GM18519 (cell line): ENCODE measurements around the gene CCNY.
"Not testable (repeated sequence)": the region's sequence is repeated elsewhere in the genome, so short reads cannot be mapped to it uniquely, and the experiment has no call there.

Experiments used
- ATAC-seq: cut with Tn5 transposase; IDR thresholded peaks from one replicate; pipeline ENCODE4 v1.9.1; 2021; ENCODE audit warnings: mild to moderate bottlenecking, moderate library complexity; ENCODE audit not compliant: unreplicated experiment, low FRiP score

The CCNY gene

DNA sequence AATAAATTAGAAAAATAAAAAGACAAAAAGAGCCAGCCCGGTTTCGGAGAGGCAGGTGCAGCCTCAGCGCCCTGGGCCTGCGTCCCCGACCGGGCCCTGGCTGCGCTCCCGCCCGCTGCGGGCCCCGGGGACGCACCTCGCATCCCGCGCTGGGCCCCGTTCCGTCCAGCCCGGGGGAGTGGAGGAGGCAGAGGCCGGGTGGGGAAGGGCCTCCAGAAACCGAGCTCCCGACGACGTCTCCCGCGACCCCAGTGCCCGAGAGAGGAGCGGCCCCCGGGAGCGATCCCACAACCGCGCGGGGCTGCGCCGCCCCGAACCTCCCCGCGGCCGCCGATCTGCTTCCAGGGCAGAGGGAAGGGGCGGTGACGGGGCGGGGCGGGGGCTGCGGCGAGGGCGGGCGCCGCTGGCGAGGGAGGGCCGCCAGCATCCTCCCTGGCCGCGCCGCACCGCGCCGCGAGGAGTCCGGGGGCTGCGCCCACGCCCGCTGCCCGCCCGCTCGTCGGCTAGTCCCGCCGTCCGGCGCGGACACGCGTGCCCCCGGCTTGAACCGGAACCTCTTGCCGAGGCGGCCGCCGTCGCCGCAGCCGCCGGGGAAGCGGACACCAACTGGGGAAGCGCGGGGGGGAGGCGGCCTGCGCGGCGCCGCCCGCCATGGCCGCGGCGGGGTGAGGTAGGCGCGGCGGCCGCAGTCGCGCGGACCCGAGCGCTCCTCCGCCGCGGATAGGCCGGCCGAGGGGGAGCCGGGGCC is at the start of gene CCNY:
CCNY (plus strand) TSS at position 426 of the 748 bp plus-strand sequence. CDS start 545 bp downstream, outside the sequence.
- ATAC-seq: peak; percentile 37

DNA sequence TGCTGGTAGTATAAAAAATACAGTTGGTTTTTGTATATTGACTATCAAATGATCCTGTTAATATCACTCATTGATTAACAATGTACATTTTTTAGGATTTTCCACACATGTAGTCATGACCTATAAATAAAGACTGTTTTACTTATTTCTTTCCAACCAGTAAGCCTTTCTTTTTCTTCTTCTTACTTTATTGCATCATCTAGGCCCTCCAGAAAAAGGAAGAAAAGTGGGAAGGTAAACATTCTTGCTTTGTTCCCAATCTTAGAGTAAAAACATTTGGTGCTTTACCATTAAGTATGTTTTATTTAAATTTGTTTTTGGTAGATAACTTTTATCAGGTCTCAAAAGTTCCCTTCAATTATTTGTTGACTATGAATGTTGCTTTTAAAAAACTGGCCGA is 47.1 kb upstream of the CCNY start:
- ATAC-seq: no peak

DNA sequence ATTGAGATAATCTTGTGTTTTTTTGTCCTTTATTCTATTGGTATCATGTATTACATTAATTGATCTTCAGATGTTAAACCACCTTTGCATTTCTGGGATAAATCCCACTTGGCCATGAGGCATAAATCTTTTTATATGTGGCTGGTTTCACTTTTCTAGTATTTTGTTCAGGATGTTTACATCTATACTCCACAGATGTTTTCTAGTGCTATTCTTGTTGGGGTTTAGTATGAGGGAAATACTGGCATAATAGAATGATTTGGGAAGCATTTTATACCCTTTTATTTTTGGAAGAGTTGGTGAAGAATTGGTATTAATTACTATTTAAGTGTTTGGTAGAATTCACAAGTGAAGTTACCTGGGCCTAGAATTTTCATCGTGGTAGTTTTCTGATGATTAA is 41.8 kb upstream of the CCNY start:
- ATAC-seq: no peak

DNA sequence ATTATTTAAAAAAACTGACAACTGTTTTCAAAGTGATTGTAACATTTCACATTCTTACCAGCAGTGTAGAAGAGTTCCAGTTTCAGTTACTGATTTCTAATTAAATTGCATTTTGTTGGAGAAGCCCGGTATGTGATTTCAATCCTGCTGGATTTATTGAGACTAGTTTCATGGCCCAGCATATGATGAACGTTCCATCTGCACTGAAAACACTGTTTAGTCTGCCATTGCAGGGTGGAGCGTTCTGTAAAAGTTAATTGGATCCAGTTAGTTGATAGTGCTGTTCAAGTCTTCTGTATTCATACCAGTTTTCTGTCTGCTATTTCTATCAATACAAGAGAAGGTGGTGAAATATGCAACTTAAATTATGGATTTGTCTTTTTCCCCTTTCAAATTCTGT is 37.3 kb upstream of the CCNY start:
- no peak for ATAC-seq

DNA sequence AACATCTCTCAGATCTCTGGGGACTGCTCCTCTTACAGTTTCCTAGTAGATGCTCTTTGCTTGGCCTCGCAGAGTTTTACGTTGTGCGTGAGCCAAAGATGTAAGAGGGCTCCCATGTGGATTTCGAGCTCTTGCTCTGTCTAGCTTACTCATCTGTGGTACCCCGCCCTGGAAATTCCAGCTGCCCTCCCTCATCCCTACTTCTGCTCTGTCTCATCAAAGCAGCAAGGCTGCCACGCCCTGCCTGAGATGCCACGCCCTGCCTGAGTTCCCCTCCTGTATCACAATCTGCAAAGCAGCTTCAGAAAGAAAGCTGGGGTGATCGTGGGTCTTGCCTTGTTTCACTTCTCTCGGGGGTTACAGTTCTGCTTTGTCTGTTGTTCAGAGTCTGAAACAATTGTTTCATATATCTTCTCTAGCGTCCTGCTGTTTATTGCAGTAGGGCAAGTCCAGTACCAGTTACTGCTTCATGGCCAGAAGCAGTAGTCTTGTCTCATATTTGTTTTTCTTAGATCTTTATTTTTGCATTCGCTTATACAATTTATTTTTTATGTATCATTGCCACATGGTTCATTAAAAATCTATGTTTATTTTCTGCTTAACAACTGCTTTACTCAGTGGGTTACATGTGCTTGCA is 36.1 kb upstream of the CCNY start:
- peak; percentile 95 for ATAC-seq

DNA sequence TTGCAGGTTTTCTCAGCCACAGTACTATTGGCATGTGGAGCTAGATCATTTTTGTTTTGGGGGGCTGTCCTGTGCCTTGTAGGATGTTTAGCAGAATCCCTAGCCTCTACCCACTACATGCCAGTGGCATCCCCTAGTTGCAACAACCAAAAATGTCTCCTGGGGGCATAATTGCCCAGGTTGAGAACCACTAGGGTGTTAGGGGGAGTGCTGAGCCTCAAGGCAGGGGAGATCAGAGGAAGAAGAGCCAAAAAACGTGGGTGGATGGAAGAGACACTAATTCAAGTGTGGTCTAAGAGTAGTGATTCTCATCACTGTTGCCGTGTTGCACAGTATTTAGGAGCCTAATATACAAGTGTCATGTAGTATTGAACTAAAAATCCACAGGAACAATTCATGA is 31.7 kb upstream of the CCNY start:
- no peak for ATAC-seq

DNA sequence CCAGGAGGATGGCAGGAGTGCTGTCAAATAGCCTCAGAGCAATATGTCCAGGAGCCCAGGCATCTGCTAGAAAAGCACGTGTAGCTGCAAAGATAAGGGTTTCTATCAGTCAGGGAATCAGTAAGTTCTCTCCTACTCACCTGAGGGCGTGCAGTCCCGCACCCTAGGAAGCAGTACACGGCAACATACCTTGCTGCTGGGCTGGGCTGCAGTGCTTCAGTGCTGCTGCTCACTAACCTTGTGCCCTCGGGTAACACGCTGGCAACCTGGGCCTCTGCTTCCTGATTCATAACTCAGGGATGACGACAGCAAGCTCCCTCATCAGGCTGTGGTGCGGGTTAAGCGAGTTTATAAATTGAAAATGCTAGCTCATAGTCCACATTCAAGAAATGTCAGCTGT is 29.5 kb upstream of the CCNY start:
- no peak for ATAC-seq

DNA sequence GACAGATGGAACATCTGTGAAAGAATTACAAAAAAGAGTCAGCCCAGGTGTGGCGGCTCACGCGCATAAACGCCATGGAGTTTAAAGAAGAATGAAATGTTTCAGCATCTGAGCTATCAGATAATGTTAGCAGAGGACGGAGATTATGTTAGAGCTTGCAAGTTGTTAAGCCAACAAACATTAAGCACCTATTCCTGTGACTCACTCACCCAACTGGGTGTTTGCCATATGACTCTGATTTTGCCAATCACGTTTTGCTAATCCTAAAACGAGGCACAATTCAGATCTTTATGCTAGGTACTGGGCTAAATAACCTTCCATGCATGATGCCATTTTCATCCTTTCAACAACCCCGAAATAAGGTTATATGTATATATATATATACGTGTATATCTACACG is 29.0 kb upstream of the CCNY start:
- no peak for ATAC-seq

DNA sequence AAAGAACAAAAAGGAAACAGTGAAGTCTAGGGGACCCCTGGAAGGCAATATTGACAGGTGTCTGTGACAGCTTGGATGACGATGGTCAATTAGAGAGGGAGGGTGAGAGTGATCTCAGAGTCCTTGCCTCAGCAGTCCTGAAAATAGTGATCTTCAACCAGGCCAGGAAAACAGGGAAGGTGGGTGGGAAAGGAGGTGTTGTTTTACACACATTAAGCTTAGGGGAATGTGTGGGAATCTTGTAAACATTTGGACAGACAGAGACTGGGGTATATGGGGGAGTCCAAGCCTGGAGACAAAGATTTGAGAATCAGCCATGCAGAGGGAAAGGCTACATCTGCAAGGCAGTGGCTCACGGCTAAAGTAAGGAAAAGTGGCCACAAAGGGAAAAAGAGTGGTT is 27.5 kb upstream of the CCNY start:
- ATAC-seq: no peak

DNA sequence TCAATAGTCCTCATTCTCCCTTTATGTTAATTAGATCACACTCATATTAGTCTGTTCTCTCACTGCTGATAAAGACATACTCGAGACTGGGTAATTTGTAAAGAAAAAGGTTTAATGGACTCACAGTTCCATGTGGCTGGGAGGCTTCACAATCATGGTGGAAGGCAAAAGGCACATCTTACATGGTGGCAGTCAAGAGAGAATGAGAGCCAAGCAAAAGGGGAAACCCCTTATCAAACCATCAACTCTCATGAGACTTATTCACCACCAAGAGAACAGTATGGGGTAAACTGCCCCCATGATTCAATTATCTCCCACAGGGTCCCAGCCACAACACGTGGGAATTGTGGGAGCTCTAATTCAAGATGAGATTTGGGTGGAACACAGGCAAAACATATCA is 22.2 kb upstream of the CCNY start:
- not testable (repeated sequence) for ATAC-seq

DNA sequence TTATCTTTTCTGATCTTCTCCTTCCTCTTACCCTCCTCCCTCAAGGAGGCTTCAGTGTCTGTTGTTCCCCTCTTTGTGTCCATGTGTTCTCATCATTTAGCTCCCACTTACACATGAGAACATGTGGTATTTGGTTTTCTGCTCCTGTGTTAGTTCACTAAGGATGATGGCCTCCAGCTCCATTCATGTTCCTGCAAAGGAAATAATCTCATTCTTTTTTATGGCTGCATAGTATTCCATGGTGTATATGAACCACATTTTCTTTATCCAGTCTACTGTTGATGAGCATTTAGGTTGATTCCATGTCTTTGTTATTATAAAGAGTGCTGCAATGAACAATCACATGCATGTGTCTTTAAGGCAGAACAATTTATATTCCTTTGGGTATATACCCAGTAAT is 21.1 kb upstream of the CCNY start:
- not testable (repeated sequence) for ATAC-seq

DNA sequence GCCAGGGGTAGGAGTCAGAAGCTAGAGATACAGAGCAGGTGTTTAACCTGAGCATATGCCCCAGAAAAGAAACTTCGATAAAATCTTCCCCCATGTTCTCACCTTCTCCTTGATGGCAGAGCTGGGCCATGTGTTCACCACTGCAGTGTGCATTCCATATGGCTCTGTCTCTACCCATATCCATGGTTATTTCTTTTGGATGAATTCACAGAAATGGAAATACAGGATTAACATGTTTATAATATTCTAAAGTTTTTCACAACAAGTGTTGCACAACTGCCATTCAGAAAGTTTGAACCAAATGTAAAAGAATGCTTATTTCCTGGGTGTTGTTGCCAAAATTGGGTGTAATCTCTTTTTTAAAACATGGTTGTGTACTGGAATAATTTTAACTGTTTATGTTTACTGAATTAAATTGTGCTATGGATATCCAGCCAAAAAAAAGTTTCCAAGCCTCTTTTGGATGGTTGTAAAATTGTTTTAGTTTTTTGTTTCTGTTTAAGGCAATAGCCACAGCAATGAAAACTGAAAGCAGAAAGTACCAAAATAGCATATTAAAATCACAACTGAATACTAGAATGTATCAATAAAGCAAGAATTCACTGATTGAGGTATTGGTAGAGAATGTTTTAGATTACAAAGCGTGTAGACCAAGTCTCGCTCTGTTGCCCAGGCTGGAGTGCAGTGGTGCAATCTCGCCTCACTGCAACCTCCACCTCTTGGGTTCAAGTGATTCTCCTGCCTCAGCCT is 19.9 kb upstream of the CCNY start:
- peak; percentile 55 for ATAC-seq

DNA sequence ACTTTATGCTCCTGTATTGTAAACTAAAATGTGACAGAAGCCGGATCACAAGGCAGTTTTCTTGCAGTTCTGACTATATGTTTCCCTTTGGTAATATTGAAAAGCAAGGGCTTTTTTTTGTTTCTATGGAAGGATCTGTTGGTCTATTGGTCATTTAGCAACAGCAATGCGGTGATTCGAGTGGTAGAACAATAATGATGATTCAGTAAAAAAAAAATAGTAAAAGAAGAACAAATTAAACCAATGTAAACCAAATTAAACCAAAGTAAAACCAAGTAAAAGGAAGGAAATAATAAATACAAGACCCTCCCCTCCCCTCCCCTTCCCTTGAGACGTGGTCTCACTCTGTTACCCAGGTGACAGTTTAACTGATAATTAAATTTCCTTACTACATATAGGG is 17.8 kb upstream of the CCNY start:
- no peak for ATAC-seq

DNA sequence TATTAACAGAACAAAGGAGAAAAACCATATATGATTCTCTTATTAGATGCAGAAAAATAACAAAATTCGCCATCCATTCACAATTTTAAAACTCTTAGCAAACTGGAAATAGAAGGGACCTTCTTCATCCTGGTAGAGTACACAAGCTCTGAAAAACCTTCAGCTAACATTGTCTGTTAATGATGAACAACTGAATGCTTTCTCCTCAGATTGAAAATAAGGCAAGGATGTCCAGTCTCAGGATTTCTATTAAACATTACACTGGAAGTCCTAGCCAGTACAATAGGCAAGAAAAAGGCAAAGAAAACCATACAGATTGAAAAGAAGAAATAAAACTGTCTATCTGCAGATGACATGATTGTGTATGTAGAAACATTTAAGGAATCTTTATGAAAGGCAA is 16.0 kb upstream of the CCNY start:
- ATAC-seq: no peak

DNA sequence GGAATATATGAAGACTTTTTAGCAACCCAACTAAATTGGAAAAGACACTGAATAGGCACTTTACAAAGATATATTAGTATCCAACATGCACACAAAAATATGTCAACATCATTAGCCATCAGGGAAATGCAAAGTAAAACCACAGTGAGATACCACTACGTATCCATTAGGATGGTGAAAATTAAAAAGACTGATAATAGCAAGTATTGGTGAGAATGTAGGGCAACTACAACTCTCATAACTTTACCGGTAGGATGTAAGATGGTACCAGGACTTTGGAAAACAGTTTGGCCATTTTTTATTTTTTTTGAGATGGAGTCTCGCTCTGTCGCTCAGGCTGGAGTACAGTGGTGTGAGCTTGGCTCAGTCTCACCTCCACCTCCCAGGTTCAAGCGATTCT is 13.7 kb upstream of the CCNY start:
- no peak for ATAC-seq

DNA sequence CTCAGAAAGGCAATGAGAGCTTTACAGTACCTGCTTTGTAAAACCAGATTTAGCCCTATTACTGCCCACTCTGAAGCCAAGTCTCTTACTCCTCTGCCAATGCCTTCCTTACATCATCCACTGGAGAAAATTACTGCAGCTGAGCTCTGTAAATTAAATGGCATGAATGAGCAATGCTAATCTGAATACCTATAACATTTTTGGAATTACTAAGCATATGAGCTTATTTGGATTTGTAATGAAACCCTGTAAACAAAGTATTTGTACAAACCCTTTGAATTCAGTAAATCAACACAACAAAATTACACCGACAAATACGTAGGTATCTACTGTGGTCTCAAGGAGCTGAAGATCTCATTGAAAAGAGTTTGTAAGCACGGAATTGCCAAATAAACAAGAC is 12.1 kb upstream of the CCNY start:
- no peak for ATAC-seq

DNA sequence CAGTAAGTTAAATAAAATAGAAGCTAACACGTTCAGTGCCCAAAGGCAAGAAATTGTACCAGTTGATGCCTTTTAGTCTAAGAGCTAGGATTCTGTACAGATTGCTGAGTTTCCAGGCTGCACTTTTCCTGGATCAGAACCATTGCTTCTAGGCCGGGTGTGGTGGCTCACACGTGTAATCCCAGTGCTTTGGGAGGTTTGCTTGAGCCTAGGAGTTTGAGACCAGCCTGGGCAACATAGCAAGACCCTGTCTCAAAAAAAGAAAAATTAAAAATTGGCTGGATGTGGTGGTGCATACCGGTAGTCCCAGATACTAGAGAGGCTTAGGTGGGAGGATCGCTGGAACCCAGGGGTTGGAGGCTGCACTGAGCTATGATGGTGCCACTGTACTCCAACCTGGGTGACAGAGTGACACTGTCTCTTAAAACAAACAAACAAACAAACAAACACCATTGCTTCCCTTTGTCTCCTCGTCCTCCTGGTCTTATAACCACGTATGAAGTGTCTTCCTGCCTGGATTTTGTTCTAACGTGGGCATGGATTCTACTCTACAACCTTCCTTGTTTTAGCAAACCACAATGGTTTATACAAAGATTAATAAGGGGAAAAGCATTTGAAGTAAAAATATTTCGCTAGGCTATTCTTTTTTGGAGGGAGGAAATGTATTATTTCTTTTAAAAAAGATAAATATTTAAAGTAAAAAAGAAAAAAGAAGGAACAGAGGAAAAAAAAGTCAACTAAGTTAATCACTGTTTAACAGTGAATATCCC is 9.7 kb upstream of the CCNY start:
- ATAC-seq: no peak

DNA sequence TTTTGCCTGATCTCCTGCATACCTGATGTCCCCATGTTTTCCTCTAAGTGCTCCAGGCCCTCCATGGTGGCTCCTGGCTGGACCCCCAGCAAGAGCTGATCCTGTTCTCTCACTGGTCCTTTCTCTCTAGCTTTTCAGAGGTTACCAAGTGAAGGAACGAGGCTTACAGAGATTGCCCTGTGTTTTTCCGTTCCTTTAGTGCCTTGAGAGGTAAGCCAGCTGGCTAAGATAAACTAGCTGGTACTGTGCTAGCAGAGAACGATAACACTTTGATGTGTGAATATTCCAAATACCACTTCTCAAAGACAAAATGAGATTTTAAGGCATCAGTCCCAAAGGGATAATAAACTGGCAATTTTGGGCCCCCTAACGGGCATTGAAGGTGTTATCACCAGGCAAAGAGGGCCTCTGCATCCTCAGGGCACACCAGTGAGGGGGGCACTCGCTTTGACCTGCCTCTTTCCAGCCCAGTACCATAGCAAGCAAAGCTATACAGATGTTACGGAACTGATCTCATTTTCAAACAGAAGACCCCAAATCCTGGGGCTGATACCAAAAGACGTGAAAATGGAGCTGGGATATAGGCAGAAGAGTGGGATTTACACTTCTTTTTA is 8.4 kb upstream of the CCNY start:
- no peak for ATAC-seq

DNA sequence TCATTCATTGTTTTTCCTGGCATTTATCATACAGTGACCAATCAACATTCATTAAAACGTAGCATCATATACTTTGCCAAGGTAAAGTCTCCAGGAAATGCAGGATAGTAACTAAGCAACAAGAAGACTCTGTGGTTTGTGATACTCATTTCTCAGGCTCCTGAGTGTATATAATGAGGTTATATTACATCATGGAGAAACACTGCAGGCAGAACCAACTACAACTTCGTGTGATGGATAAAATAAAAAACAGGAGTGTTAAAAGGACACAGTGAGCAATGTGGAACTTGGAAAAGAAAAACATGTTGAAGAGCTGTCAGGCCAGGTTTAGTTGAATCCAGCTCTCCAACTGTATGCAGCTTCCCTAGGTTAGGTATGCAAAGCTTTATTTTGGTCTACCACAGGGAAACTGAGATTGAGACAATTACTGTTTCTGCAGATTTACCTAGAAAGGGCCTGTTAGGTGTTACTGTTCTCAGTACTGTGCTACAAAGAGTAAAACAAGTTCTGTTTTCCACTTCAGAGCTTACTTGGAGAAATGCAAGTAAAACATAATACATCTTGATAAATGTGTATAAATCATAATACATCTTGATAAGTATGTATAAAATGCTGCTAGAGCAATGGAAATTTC is 7.8 kb upstream of the CCNY start:
- no peak for ATAC-seq

DNA sequence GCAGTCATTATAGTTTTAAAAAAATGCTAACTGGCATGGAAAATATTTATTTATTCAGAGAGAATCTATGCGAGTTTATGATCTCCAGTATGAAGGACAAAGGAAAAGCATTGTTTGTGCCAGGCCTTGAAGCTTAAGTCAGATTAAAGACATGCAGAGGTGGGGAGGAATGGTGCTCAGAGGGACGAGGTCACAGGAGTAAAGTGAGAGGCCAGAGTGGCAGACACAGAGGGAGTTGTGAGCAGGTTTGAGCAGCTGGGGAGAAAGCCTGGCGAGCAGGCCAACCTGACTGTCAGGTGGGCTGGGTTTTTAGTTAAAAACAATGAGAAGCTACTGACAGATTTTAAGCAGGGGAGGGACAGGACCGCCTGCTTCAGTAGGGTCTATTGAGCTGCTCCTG is 6.8 kb upstream of the CCNY start:
- ATAC-seq: no peak
